ENCODE results near the gene VRTN.

DNA sequence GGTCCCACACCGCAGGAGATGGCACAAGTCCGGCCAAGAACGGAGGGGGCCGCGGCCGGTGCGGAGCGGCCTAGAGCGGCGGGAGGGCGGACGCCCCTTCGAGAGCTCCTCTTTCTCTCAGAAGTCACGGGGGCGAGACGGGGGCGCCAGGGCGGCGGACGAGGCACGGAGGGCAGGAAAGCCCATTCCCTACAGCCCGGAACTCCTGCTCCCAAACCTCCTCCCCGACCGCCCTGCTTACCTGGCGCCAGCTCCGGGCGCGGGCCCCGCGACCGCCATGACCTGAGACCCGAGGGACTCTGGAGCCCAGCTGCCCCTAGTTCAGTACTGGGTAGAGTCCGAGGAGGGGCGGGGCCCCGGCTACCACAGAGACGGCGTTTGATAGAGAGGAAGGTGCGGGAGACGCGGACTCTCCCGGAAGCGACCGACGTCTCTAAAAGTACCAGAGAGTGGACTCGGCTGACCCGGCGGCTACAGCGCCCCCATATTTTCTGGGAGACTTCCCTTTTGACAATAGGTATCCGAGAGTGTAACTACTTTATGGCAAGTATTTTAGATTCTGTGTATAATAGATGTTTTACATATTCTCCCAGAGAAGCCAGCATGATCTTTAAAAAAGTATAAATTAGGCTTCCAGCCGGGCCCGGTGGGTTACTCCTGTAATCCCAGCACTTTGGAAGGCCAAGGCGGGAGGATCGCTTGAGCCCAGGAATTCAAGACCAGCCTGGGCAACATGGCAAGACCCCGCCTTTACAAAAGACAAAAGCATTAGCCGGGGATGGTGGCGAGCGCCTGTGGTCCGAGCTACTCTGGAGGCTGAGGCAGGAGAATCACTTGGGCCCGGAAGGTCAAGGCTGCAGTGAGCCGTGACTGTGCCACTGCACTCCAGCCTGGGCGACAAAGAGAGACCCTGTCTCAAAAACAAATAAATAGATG, 45.4 kb upstream of the VRTN start, which contains the start of gene ABCD4:
- TF ChIP-seq, protein P1, sequence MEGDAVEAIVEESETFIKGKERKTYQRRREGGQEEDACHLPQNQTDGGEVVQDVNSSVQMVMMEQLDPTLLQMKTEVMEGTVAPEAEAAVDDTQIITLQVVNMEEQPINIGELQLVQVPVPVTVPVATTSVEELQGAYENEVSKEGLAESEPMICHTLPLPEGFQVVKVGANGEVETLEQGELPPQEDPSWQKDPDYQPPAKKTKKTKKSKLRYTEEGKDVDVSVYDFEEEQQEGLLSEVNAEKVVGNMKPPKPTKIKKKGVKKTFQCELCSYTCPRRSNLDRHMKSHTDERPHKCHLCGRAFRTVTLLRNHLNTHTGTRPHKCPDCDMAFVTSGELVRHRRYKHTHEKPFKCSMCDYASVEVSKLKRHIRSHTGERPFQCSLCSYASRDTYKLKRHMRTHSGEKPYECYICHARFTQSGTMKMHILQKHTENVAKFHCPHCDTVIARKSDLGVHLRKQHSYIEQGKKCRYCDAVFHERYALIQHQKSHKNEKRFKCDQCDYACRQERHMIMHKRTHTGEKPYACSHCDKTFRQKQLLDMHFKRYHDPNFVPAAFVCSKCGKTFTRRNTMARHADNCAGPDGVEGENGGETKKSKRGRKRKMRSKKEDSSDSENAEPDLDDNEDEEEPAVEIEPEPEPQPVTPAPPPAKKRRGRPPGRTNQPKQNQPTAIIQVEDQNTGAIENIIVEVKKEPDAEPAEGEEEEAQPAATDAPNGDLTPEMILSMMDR (IDR thresholded peaks at IDR 0.05), result peak in 3 of 5 experiments; percentile 40 to 68 (median 50)
- peak in 1 of 2 donors; percentile 41 for TF ChIP-seq POLR2A (IDR thresholded peaks at IDR 0.05)

All from tibial nerve (tissue), 3 donors.